Thoracic aorta (tissue), 2 donors: ENCODE results near the gene APOB. TPM values are rescaled to one million over a fixed set of nuclear protein-coding genes. Genes with fewer than 3 reads are reported as not detected.

ENCODE experiments used
- ATAC-seq: fragments of 150-250 bp; one replicate; pipeline ENCODE4 v1.8.0; 2017; ENCODE audit warnings: low read depth; ENCODE audit not compliant: insufficient number of reproducible peaks, low FRiP score
- DNase-seq: peaks from one replicate; pipeline ENCODE4 v3.0.0-alpha.2; 2020; ENCODE audit warnings: low spot score
- H3K27ac ChIP-seq, 2 donors: fragments of 200-600 bp; sonication (generic); 1 replicate in 1 of 2; 2 replicates in 1 of 2; pipeline ENCODE4 v1.5.1; 2016; ENCODE audit warnings: mild to moderate bottlenecking in 2 of 2, moderate library complexity in 2 of 2
- H3K27me3 ChIP-seq: fragments of 200-600 bp; sonication (generic); replicated peaks from 2 replicates; pipeline ENCODE4 v1.6.0; 2016; ENCODE audit warnings: mild to moderate bottlenecking; ENCODE audit not compliant: insufficient read depth
- H3K36me3 ChIP-seq: fragments of 200-600 bp; sonication (generic); one replicate; pipeline ENCODE4 v1.5.1; 2016
- H3K4me1 ChIP-seq, 2 donors: fragments of 200-600 bp; sonication (generic); 1 replicate in 1 of 2; 2 replicates in 1 of 2; pipeline versions ENCODE4 v1.5.1 to v1.6.0; 2016; ENCODE audit warnings: low read depth in 2 of 2, mild to moderate bottlenecking in 1 of 2; ENCODE audit not compliant: control insufficient read depth in 1 of 2
- H3K4me3 ChIP-seq: fragments of 200-600 bp; sonication (generic); 2 replicates; pipeline ENCODE4 v1.5.1; 2016; ENCODE audit warnings: mild to moderate bottlenecking
- H3K9me3 ChIP-seq: fragments of 200-600 bp; sonication (generic); 2 replicates; pipeline ENCODE4 v1.5.1; 2016
- CTCF ChIP-seq: fragments of 200-600 bp; sonication (generic); IDR thresholded peaks from one replicate; pipeline ENCODE4 v1.5.1; 2019; ENCODE audit warnings: antibody characterized with exemption
- total RNA-seq, 2 donors: library from RNA; depleted of rRNA; stranded (reverse); fragments of >200 nt; gene quantifications; one replicate each; pipeline versions ENCODE4 v1.1.0 to v1.2.3, GENCODE V29; 2016

The APOB gene
- total RNA-seq, 2 donors from 2014 or later, result 4.7 to 6.1 TPM

GRCh38 chr2:21005111-21005699 lies 38.7 kb downstream of the APOB start:
- no peaks in the 10 kb centered on the region for H3K4me1 ChIP-seq

GRCh38 chr2:21004181-21004572 lies 39.7 kb downstream of the APOB start:
- TF ChIP-seq CTCF, result no peak
- H3K4me1 ChIP-seq, result no peaks in the 10 kb centered on the region
- H3K27ac ChIP-seq, result no peak overlapping the region
- DNase-seq (no peak), ATAC-seq (no peak)
- H3K4me3 ChIP-seq, result no peak overlapping the region
- H3K9me3 ChIP-seq, result no peaks in the 10 kb centered on the region
- H3K27me3 ChIP-seq, result no peaks in the 10 kb centered on the region
- peaks cover 6% of the 10 kb centered on the region for H3K36me3 ChIP-seq

More at GRCh38 chr2:21005111-21005699, 38.7 kb downstream of the APOB start:
- Histone ChIP-seq H3K4me3 (no peak overlapping the region), H3K36me3 (peaks cover 6% of the 10 kb centered on the region), H3K9me3 (no peaks in the 10 kb centered on the region), H3K27me3 (no peaks in the 10 kb centered on the region), H3K27ac (no peak overlapping the region)
- no peak for TF ChIP-seq CTCF
- DNase-seq (no peak), ATAC-seq (no peak)

- Histone ChIP-seq H3K4me3 (no peak overlapping the region), H3K4me1 (no peaks in the 10 kb centered on the region), H3K27ac (no peak overlapping the region), H3K9me3 (no peaks in the 10 kb centered on the region), H3K27me3 (no peaks in the 10 kb centered on the region), H3K36me3 (peaks cover 6% of the 10 kb centered on the region)
- DNase-seq (no peak), ATAC-seq (no peak)
- no peak for TF ChIP-seq CTCF
These were observed 40.2 kb downstream of the APOB start for GRCh38 chr2:21003572-21004180.

DNA sequence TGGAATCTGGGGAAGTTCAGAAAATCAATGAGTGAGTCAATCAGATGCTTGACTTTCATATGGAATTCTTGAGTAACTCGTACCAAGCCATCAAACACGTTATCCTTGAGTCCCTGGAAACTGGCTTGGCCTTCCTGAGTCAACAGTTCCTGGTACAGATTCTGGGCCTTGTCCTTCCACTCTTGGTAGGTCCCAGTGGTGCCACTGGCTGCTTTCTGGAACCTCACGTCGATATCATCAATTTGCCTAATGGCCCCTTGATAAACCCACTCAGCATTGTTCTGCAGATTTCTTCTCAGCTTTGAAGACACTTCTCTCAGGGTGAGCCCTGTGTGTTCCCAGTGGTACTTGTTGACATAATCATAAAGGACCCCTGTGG lies 41.1 kb downstream of the APOB start:
- no peak overlapping the region for H3K4me3 ChIP-seq
- no peak for TF ChIP-seq CTCF
- H3K27ac ChIP-seq, result no peak overlapping the region
- H3K27me3 ChIP-seq, result no peaks in the 10 kb centered on the region
- no peak for DNase-seq
- H3K9me3 ChIP-seq, result no peaks in the 10 kb centered on the region
- no peak for ATAC-seq
- peaks cover 6% of the 10 kb centered on the region for H3K36me3 ChIP-seq
- H3K4me1 ChIP-seq, result no peaks in the 10 kb centered on the region

DNA sequence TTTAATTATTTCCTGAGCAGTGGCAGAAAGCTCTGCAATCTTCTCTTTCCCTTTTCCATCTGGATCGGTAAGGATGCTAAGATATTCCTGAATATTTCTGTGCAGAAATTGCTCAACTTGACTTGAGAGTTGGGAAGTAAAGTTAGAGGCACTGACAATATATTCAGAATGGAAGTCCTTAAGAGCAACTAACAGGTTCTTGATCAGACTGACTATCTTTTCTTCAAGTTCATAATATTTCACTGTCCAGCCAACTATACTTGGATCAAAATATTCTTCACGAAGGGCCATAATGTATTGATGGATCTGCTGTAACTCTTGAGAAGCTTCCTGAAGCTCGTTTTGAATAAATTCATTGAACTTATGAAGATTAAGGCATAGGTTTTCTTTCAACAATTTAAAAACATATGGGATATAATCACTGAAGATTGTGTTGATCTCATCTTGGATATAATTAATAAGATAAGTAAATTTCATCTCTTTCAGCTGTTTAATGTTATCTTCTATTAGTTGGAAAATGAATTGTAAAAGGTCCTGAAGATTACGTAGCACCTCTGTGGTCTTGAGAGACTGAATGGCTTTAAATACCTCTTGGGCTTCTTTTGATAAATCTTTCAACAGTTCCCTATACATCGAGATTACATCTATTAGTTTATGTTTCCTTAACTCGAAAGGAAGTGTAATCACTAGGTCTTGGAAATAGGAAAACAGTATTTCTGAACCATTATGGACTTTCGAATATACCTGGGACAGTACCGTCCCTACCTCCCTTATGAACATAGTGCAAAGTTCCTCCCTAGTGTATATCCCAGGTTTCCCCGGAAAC lies 41.7 kb downstream of the APOB start:
- H3K27ac ChIP-seq, result no peak overlapping the region
- ATAC-seq (no peak), DNase-seq (no peak)
- H3K4me1 ChIP-seq, result no peaks in the 10 kb centered on the region
- no peak for TF ChIP-seq CTCF
- H3K9me3 ChIP-seq, result no peaks in the 10 kb centered on the region
- no peaks in the 10 kb centered on the region for H3K27me3 ChIP-seq
- peaks cover 6% of the 10 kb centered on the region for H3K36me3 ChIP-seq
- H3K4me3 ChIP-seq, result no peak overlapping the region
